Measurements from ENCODE around the gene AP2M1.

Gene AP2M1

GRCh38 chr3:184189421-184189820 is 14.8 kb downstream of the AP2M1 start:
- Histone ChIP-seq H2BK120ac (ENCODE audit: insufficient read depth, low read length, poor library complexity) (no peak overlapping the region), H4K8ac (ENCODE audit: low read depth, low read length) (no peak overlapping the region), H4K12ac (ENCODE audit: low read depth, low read length) (no peak overlapping the region), H3K18ac (ENCODE audit: low read length) (no peak overlapping the region), H2BK12ac (ENCODE audit: low read length) (no peak overlapping the region), H3K79me1 (ENCODE audit: low read length) (peaks cover 10% of the 10 kb centered on the region), H3K14ac (ENCODE audit: low read length) (no peak overlapping the region), H3K4me1 (ENCODE audit: control insufficient read depth in 1 of 2, insufficient read depth in 2 of 2, low read length in 2 of 2) (peaks cover 0 to 7% of the 10 kb centered on the region in 2 experiments), H3K4me3 (ENCODE audit: low read depth, low read length) (no peak overlapping the region), H2BK5ac (ENCODE audit: low read depth, low read length, poor library complexity) (no peak overlapping the region), H2AFZ (ENCODE audit: insufficient read depth, low read length, poor library complexity) (no peak overlapping the region), H3K79me2 (ENCODE audit: control insufficient read depth, insufficient read depth, low read length, poor library complexity) (peaks cover 11% of the 10 kb centered on the region), H3K36me3 (ENCODE audit: control insufficient read depth in 1 of 2, insufficient read depth in 2 of 2, low read length in 2 of 2) (peaks cover 47 to 58% of the 10 kb centered on the region in 2 experiments), H3K9ac (ENCODE audit: low read length) (no peak overlapping the region), H3K4ac (ENCODE audit: low read depth, low read length) (no peak overlapping the region), H3K9me3 (ENCODE audit: insufficient read depth, low read depth, low read length) (peaks cover 3% of the 10 kb centered on the region), H4K91ac (ENCODE audit: low read depth, low read length) (no peak overlapping the region), H3K27me3 (ENCODE audit: insufficient read depth, low read length) (no peaks in the 10 kb centered on the region), H3K23ac (ENCODE audit: low read length) (no peak overlapping the region), H3K4me2 (ENCODE audit: low read length) (no peak overlapping the region), H3K27ac (ENCODE audit: low read depth, low read length) (no peak overlapping the region), H2AK5ac (ENCODE audit: low read length) (no peak overlapping the region)
- DNase-seq, result no peak
- no CpG with 5 or more reads among the region's 13 CpGs for WGBS (ENCODE audit: extremely low coverage, insufficient coverage, insufficient read length)

DNA sequence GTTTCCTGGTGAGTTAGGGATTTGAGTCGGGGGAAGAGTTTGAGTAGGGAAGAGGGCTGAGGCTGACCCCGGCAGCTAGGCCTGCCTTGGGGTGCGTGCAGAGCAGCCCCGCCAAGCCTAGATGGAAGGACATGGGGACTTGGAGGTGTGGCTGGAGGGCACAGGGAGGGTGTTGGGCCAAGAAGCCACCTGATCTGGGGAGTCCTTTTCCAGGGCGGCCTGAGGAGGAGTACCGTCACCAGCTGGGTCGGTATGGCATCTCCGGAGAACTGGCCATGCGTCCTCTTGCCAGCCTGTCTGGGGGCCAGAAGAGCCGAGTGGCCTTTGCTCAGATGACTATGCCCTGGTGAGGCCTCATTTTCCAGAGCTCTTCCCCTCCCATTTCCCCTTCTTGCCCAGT is 18.2 kb downstream of the AP2M1 start:
- Histone ChIP-seq H3K23ac (ENCODE audit: low read length) (no peak overlapping the region), H3K79me1 (ENCODE audit: low read length) (no peaks in the 10 kb centered on the region), H3K14ac (ENCODE audit: low read length) (no peak overlapping the region), H2BK5ac (ENCODE audit: low read depth, low read length, poor library complexity) (no peak overlapping the region), H3K27me3 (ENCODE audit: insufficient read depth, low read length) (no peaks in the 10 kb centered on the region), H4K8ac (ENCODE audit: low read depth, low read length) (no peak overlapping the region), H4K12ac (ENCODE audit: low read depth, low read length) (no peak overlapping the region), H3K9me3 (ENCODE audit: insufficient read depth, low read depth, low read length) (no peaks in the 10 kb centered on the region), H2BK120ac (ENCODE audit: insufficient read depth, low read length, poor library complexity) (no peak overlapping the region), H2BK12ac (ENCODE audit: low read length) (no peak overlapping the region), H2AK5ac (ENCODE audit: low read length) (no peak overlapping the region), H4K91ac (ENCODE audit: low read depth, low read length) (no peak overlapping the region), H3K9ac (ENCODE audit: low read length) (no peak overlapping the region), H2AFZ (ENCODE audit: insufficient read depth, low read length, poor library complexity) (no peak overlapping the region), H3K79me2 (ENCODE audit: control insufficient read depth, insufficient read depth, low read length, poor library complexity) (no peaks in the 10 kb centered on the region), H3K27ac (ENCODE audit: low read depth, low read length) (no peak overlapping the region), H3K4ac (ENCODE audit: low read depth, low read length) (no peak overlapping the region), H3K4me3 (ENCODE audit: low read depth, low read length) (no peak overlapping the region), H3K4me2 (ENCODE audit: low read length) (no peak overlapping the region), H3K4me1 (ENCODE audit: control insufficient read depth in 1 of 2, insufficient read depth in 2 of 2, low read length in 2 of 2) (no peaks in the 10 kb centered on the region), H3K18ac (ENCODE audit: low read length) (no peak overlapping the region), H3K36me3 (ENCODE audit: control insufficient read depth in 1 of 2, insufficient read depth in 2 of 2, low read length in 2 of 2) (peaks cover 54 to 62% of the 10 kb centered on the region in 2 experiments)
- WGBS (ENCODE audit: extremely low coverage, insufficient coverage, insufficient read length), result no CpG with 5 or more reads among the region's 10 CpGs
- no peak for DNase-seq

GRCh38 chr3:184193991-184194539 is 19.4 kb downstream of the AP2M1 start:
- no peaks in the 10 kb centered on the region for H3K27me3 ChIP-seq (ENCODE audit: insufficient read depth, low read length)
- H3K79me1 ChIP-seq (ENCODE audit: low read length), result no peaks in the 10 kb centered on the region
- no peak overlapping the region for H2AFZ ChIP-seq (ENCODE audit: insufficient read depth, low read length, poor library complexity)
- no peak overlapping the region for H4K8ac ChIP-seq (ENCODE audit: low read depth, low read length)
- H3K14ac ChIP-seq (ENCODE audit: low read length), result no peak overlapping the region
- no peak overlapping the region for H3K27ac ChIP-seq (ENCODE audit: low read depth, low read length)
- no peak overlapping the region for H3K4me3 ChIP-seq (ENCODE audit: low read depth, low read length)
- no peak overlapping the region for H2BK12ac ChIP-seq (ENCODE audit: low read length)
- H4K91ac ChIP-seq (ENCODE audit: low read depth, low read length), result no peak overlapping the region
- peaks cover 43 to 50% of the 10 kb centered on the region in 2 experiments for H3K36me3 ChIP-seq (ENCODE audit: control insufficient read depth in 1 of 2, insufficient read depth in 2 of 2, low read length in 2 of 2)
- no peak overlapping the region for H2BK5ac ChIP-seq (ENCODE audit: low read depth, low read length, poor library complexity)
- no peak overlapping the region for H3K4ac ChIP-seq (ENCODE audit: low read depth, low read length)
- no CpG with 5 or more reads among the region's 9 CpGs for WGBS (ENCODE audit: extremely low coverage, insufficient coverage, insufficient read length)
- H3K18ac ChIP-seq (ENCODE audit: low read length), result no peak overlapping the region
- no peak overlapping the region for H3K9ac ChIP-seq (ENCODE audit: low read length)
- DNase-seq, result no peak
- H2AK5ac ChIP-seq (ENCODE audit: low read length), result no peak overlapping the region
- no peak overlapping the region for H3K4me2 ChIP-seq (ENCODE audit: low read length)
- no peaks in the 10 kb centered on the region for H3K4me1 ChIP-seq (ENCODE audit: control insufficient read depth in 1 of 2, insufficient read depth in 2 of 2, low read length in 2 of 2)
- H3K9me3 ChIP-seq (ENCODE audit: insufficient read depth, low read depth, low read length), result no peaks in the 10 kb centered on the region
- H4K12ac ChIP-seq (ENCODE audit: low read depth, low read length), result no peak overlapping the region
- no peak overlapping the region for H2BK120ac ChIP-seq (ENCODE audit: insufficient read depth, low read length, poor library complexity)
- H3K79me2 ChIP-seq (ENCODE audit: control insufficient read depth, insufficient read depth, low read length, poor library complexity), result no peaks in the 10 kb centered on the region
- no peak overlapping the region for H3K23ac ChIP-seq (ENCODE audit: low read length)

GRCh38 chr3:184196536-184196935 is 21.9 kb downstream of the AP2M1 start:
- Histone ChIP-seq H3K27me3 (ENCODE audit: insufficient read depth, low read length) (no peaks in the 10 kb centered on the region), H3K4ac (ENCODE audit: low read depth, low read length) (no peak overlapping the region), H3K14ac (ENCODE audit: low read length) (no peak overlapping the region), H4K8ac (ENCODE audit: low read depth, low read length) (no peak overlapping the region), H3K79me2 (ENCODE audit: control insufficient read depth, insufficient read depth, low read length, poor library complexity) (no peaks in the 10 kb centered on the region), H2AK5ac (ENCODE audit: low read length) (no peak overlapping the region), H3K23ac (ENCODE audit: low read length) (no peak overlapping the region), H3K79me1 (ENCODE audit: low read length) (no peaks in the 10 kb centered on the region), H3K18ac (ENCODE audit: low read length) (no peak overlapping the region), H2AFZ (ENCODE audit: insufficient read depth, low read length, poor library complexity) (no peak overlapping the region), H3K36me3 (ENCODE audit: control insufficient read depth in 1 of 2, insufficient read depth in 2 of 2, low read length in 2 of 2) (peaks cover 28 to 31% of the 10 kb centered on the region in 2 experiments), H3K4me1 (ENCODE audit: control insufficient read depth in 1 of 2, insufficient read depth in 2 of 2, low read length in 2 of 2) (no peaks in the 10 kb centered on the region), H3K9me3 (ENCODE audit: insufficient read depth, low read depth, low read length) (no peaks in the 10 kb centered on the region), H4K91ac (ENCODE audit: low read depth, low read length) (no peak overlapping the region), H2BK5ac (ENCODE audit: low read depth, low read length, poor library complexity) (no peak overlapping the region), H2BK120ac (ENCODE audit: insufficient read depth, low read length, poor library complexity) (no peak overlapping the region), H2BK12ac (ENCODE audit: low read length) (no peak overlapping the region), H3K9ac (ENCODE audit: low read length) (no peak overlapping the region), H3K27ac (ENCODE audit: low read depth, low read length) (no peak overlapping the region), H4K12ac (ENCODE audit: low read depth, low read length) (no peak overlapping the region), H3K4me3 (ENCODE audit: low read depth, low read length) (no peak overlapping the region), H3K4me2 (ENCODE audit: low read length) (no peak overlapping the region)
- no CpG with 5 or more reads among the region's 6 CpGs for WGBS (ENCODE audit: extremely low coverage, insufficient coverage, insufficient read length)
- no peak for DNase-seq
